IgD-negative memory B cell (primary cell): Measurements from ENCODE around the gene HOXD10. TPM values are rescaled to one million over a fixed set of nuclear protein-coding genes. Genes with fewer than 3 reads are reported as not detected.

ENCODE experiments used
- H3K27ac Mint-ChIP-seq, 3 donors: one replicate each; pipeline ENCODE4 v1.8.0; 2020 to 2022; ENCODE audit warnings: mild to moderate bottlenecking in 3 of 3, mixed read lengths in 3 of 3, moderate library complexity in 1 of 3
- H3K27me3 Mint-ChIP-seq: one replicate; pipeline ENCODE4 v1.8.0; 2021; ENCODE audit warnings: mixed read lengths
- H3K36me3 Mint-ChIP-seq: one replicate; pipeline ENCODE4 v1.8.0; 2020; ENCODE audit warnings: mild to moderate bottlenecking, mixed read lengths
- H3K4me1 Mint-ChIP-seq, 3 donors: one replicate each; pipeline ENCODE4 v1.8.0; 2020 to 2022; ENCODE audit warnings: mixed read lengths in 3 of 3, mild to moderate bottlenecking in 1 of 3
- H3K4me3 Mint-ChIP-seq, 4 donors: one replicate each; pipeline ENCODE4 v1.8.0; 2020 to 2022; ENCODE audit warnings: mild to moderate bottlenecking in 4 of 4, mixed read lengths in 4 of 4, moderate library complexity in 3 of 4
- H3K9me3 Mint-ChIP-seq, 3 donors: one replicate each; pipeline ENCODE4 v1.8.0; 2020 to 2021; ENCODE audit warnings: mixed read lengths in 3 of 3, mild to moderate bottlenecking in 1 of 3
- polyA plus RNA-seq: library from polyadenylated mRNA; unstranded; fragments of 300-500 nt; fragmentation: Illumina TruSeq; gene quantifications from one replicate; pipeline ENCODE4 v1.2.3, GENCODE V29; 2021

The HOXD10 gene
- polyA plus RNA-seq, result not detected

GRCh38 chr2:176115883-176116813 lies at the start of gene HOXD10:
Gene HOXD10 (plus strand): TSS chr2:176116778. CDS start chr2:176116834, 56 bp downstream.
- peaks cover 0 to 3% (median 2%) of the 10 kb centered on the region in 3 donors for H3K4me1 Mint-ChIP-seq
- H3K27me3 Mint-ChIP-seq, result peaks cover 71% of the 10 kb centered on the region
- peaks cover 2 to 6% (median 4%) of the 10 kb centered on the region in 3 donors for H3K9me3 Mint-ChIP-seq
- peak within 1 kb of the TSS; percentile 2 to 93 (median 67) for H3K27ac Mint-ChIP-seq
- H3K36me3 Mint-ChIP-seq, result peaks cover 3% of the 10 kb centered on the region
- peak within 1 kb of the TSS in 2 of 4 donors; percentile 43 to 69 for H3K4me3 Mint-ChIP-seq

DNA sequence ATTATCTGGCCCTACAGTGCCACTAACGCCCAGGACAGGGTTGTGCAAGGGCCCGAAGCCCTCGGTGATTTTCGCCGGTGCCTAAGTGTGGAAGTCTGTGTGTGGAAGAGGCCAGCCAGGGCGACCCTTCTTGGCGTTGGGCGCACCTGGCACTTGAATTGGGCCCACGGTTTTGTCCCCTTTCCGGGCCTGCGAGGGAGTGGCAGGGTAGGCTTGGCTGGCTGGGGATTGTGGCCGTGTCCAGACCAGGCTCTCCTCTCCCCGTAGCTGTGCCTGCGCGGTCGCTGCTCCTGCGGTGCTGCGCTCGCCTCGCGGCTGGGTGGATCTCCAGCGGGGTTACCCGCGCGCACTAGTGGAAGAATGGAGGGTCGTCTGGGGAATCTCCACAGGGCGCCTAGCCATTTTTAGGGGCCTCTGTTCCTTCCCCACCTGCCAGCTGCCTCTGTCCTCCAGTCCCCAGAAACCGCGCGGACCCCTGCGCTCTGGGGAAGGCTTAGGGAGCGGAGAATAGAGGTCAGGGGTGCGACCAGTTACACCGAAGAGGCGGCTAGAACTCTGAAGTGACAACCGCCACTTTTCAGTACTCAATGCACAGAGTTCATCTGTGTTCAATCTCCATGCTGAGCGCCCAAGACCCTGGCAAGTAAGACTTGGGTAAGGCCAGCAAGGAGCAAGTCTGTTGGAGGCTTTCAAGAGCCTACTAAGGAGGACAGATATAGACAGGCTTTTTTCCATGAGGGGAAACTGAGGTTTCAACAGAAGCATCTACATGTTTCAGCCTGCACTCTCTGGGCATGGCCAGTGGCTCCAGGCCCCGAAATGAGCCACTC lies 48.8 kb upstream of the HOXD10 start:
- H3K4me3 Mint-ChIP-seq, result peak overlapping the region in 2 of 4 donors; percentile 23 to 84
- peaks cover 0 to 9% (median 6%) of the 10 kb centered on the region in 3 donors for H3K4me1 Mint-ChIP-seq
- H3K27ac Mint-ChIP-seq, result peak overlapping the region in 1 of 3 donors; percentile 80
- H3K27me3 Mint-ChIP-seq, result peaks cover 64% of the 10 kb centered on the region
- H3K36me3 Mint-ChIP-seq, result no peaks in the 10 kb centered on the region
- H3K9me3 Mint-ChIP-seq, result peaks cover 0 to 7% (median 0%) of the 10 kb centered on the region in 3 donors

GRCh38 chr2:176068419-176068832 lies 48.2 kb upstream of the HOXD10 start:
- Mint-ChIP-seq H3K9me3 (peaks cover 0 to 7% (median 0%) of the 10 kb centered on the region in 3 donors), H3K4me3 (no peak overlapping the region), H3K27ac (no peak overlapping the region), H3K4me1 (peaks cover 0 to 9% (median 6%) of the 10 kb centered on the region in 3 donors), H3K36me3 (no peaks in the 10 kb centered on the region), H3K27me3 (peaks cover 69% of the 10 kb centered on the region)

DNA sequence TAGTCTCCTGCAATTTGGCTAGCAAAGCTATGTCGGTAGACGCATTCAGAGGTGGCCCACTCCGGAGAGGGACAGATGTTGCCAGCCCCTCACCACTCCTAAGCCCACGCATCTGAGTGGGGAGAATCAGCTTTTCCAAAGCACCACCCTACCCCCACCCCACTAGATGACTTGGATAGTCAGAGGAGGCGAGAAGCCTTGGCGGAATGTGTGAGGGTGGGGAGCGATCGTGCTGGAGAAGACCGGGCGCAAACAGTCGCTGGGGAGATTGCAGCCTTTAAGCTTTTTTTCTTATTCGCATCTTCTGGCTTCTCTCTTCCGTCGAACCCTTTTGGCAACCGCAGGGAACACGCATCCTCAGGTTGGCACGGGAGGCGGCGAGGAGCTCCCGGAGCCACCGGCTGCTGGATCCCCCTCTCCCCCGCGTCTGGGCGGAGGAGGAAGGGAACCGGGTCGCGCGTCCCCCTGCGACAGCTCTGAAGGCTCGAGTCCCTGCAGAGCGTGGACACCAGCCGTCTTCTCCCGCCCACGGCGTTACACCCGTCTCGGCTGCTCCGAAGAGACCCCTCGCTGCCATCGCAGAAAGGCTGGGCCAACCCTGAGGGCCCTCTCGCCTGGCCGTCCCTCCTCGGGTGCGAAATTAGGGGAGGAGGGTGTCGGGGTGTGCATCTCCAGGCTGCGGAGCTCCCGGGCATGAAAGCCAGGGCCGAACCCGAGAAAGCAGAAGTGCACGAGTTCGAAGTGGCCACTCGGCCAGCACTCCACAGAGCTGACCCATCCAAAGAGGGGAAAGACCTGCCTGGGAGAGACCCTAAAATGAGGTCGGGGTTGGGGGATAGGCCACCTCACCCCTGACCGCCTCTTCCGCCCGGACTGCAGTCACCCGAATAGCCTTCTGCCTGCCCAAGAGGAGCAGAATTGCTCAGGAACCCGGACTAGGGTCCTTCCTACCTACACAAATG lies 45.0 kb upstream of the HOXD10 start:
- peaks cover 81% of the 10 kb centered on the region for H3K27me3 Mint-ChIP-seq
- H3K27ac Mint-ChIP-seq, result peak overlapping the region in 1 of 3 donors; percentile 85
- peaks cover 0 to 12% (median 3%) of the 10 kb centered on the region in 3 donors for H3K9me3 Mint-ChIP-seq
- peaks cover 0 to 9% (median 6%) of the 10 kb centered on the region in 3 donors for H3K4me1 Mint-ChIP-seq
- H3K4me3 Mint-ChIP-seq, result no peak overlapping the region
- H3K36me3 Mint-ChIP-seq, result peaks cover 1% of the 10 kb centered on the region

GRCh38 chr2:176072292-176072669 lies 44.3 kb upstream of the HOXD10 start:
- peak overlapping the region in 1 of 3 donors; percentile 85 for H3K27ac Mint-ChIP-seq
- peaks cover 0 to 9% (median 6%) of the 10 kb centered on the region in 3 donors for H3K4me1 Mint-ChIP-seq
- H3K27me3 Mint-ChIP-seq, result peaks cover 78% of the 10 kb centered on the region

GRCh38 chr2:176072951-176073904 lies 43.4 kb upstream of the HOXD10 start:
- H3K4me3 Mint-ChIP-seq, result no peak overlapping the region
- peaks cover 0 to 6% (median 5%) of the 10 kb centered on the region in 3 donors for H3K4me1 Mint-ChIP-seq
- H3K9me3 Mint-ChIP-seq, result peaks cover 2 to 12% (median 3%) of the 10 kb centered on the region in 3 donors
- peak overlapping the region in 2 of 3 donors; percentile 55 to 85 for H3K27ac Mint-ChIP-seq
- H3K27me3 Mint-ChIP-seq, result peaks cover 75% of the 10 kb centered on the region
- H3K36me3 Mint-ChIP-seq, result peaks cover 1% of the 10 kb centered on the region

More at GRCh38 chr2:176072292-176072669, 44.3 kb upstream of the HOXD10 start:
- peaks cover 1% of the 10 kb centered on the region for H3K36me3 Mint-ChIP-seq
- H3K4me3 Mint-ChIP-seq, result no peak overlapping the region
- H3K9me3 Mint-ChIP-seq, result peaks cover 0 to 12% (median 3%) of the 10 kb centered on the region in 3 donors

- H3K36me3 Mint-ChIP-seq, result peaks cover 1% of the 10 kb centered on the region
- H3K9me3 Mint-ChIP-seq, result peaks cover 4 to 14% (median 6%) of the 10 kb centered on the region in 3 donors
- peak overlapping the region in 2 of 3 donors; percentile 55 to 61 for H3K27ac Mint-ChIP-seq
- H3K4me1 Mint-ChIP-seq, result peaks cover 0 to 6% (median 2%) of the 10 kb centered on the region in 3 donors
- no peak overlapping the region for H3K4me3 Mint-ChIP-seq
- H3K27me3 Mint-ChIP-seq, result peaks cover 67% of the 10 kb centered on the region
These were observed 41.6 kb upstream of the HOXD10 start for GRCh38 chr2:176074919-176075425.

GRCh38 chr2:176075481-176075880 lies 41.1 kb upstream of the HOXD10 start:
- H3K4me1 Mint-ChIP-seq, result peaks cover 0 to 6% (median 2%) of the 10 kb centered on the region in 3 donors
- H3K4me3 Mint-ChIP-seq, result peak overlapping the region in 1 of 4 donors; percentile 32
- peaks cover 62% of the 10 kb centered on the region for H3K27me3 Mint-ChIP-seq
- peaks cover 1% of the 10 kb centered on the region for H3K36me3 Mint-ChIP-seq
- H3K9me3 Mint-ChIP-seq, result peaks cover 4 to 14% (median 6%) of the 10 kb centered on the region in 3 donors
- H3K27ac Mint-ChIP-seq, result peak overlapping the region in 2 of 3 donors; percentile 0 to 61

DNA sequence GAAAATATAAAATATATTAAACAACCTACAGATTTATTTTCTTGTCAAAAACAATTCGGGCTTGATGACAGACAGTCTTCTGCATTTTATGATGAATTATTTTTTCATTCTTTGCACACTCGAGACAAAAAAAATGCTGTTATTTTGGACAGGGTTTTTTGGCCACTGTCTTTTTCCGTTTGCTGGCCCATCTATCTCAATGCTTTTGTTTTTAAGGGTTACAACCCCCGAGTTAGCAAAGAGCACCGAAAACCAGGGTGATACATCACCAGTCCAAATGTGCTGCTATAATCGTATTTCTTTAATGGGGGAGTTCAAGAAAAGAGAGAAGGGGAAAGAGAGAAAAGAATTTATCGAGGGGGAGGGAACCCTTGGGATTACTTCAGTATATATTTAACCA lies 40.5 kb upstream of the HOXD10 start:
- Mint-ChIP-seq H3K9me3 (peaks cover 4 to 13% (median 6%) of the 10 kb centered on the region in 3 donors), H3K4me1 (peaks cover 0 to 6% (median 2%) of the 10 kb centered on the region in 3 donors), H3K27me3 (peaks cover 61% of the 10 kb centered on the region), H3K27ac (peak overlapping the region in 1 of 3 donors; percentile 61), H3K36me3 (peaks cover 1% of the 10 kb centered on the region), H3K4me3 (peak overlapping the region in 1 of 4 donors; percentile 36)

DNA sequence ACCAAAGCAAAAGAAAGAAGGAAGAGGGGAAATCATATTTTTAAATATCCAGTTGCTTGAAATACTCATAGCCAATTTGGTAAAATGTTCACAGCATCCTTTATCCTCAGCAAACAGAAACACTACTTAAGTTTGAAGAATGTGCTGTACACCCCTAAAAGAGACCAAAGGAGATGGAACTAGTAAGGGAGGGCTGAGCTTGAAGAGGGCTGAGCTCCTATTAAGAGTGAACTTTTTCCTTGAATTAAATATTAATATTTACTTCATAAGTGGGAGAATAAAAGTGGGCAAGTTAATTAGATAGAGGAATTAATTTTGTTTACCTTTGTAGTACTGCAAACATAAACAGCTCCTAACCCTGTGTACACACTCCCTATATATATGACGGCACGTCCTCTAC lies 39.8 kb upstream of the HOXD10 start:
- peaks cover 1% of the 10 kb centered on the region for H3K36me3 Mint-ChIP-seq
- peaks cover 4 to 17% (median 6%) of the 10 kb centered on the region in 3 donors for H3K9me3 Mint-ChIP-seq
- H3K4me3 Mint-ChIP-seq, result peak overlapping the region in 1 of 4 donors; percentile 36
- H3K27me3 Mint-ChIP-seq, result peaks cover 60% of the 10 kb centered on the region
- peak overlapping the region in 1 of 3 donors; percentile 61 for H3K27ac Mint-ChIP-seq
- peaks cover 0 to 6% (median 2%) of the 10 kb centered on the region in 3 donors for H3K4me1 Mint-ChIP-seq

- H3K9me3 Mint-ChIP-seq, result peaks cover 4 to 17% (median 6%) of the 10 kb centered on the region in 3 donors
- H3K36me3 Mint-ChIP-seq, result peaks cover 1% of the 10 kb centered on the region
- H3K27ac Mint-ChIP-seq, result peak overlapping the region; percentile 88 to 95 (median 93)
- H3K4me3 Mint-ChIP-seq, result peak overlapping the region in 2 of 4 donors; percentile 80 to 88
- H3K27me3 Mint-ChIP-seq, result peaks cover 56% of the 10 kb centered on the region
- H3K4me1 Mint-ChIP-seq, result peaks cover 0 to 6% (median 2%) of the 10 kb centered on the region in 3 donors
These were observed 37.9 kb upstream of the HOXD10 start for GRCh38 chr2:176078541-176079284.

- peaks cover 4 to 17% (median 6%) of the 10 kb centered on the region in 3 donors for H3K9me3 Mint-ChIP-seq
- H3K4me1 Mint-ChIP-seq, result peaks cover 0 to 6% (median 2%) of the 10 kb centered on the region in 3 donors
- H3K27ac Mint-ChIP-seq, result peak overlapping the region; percentile 88 to 95 (median 93)
- H3K36me3 Mint-ChIP-seq, result peaks cover 1% of the 10 kb centered on the region
- peaks cover 58% of the 10 kb centered on the region for H3K27me3 Mint-ChIP-seq
- H3K4me3 Mint-ChIP-seq, result peak overlapping the region in 3 of 4 donors; percentile 43 to 88 (median 80)
These were observed 37.2 kb upstream of the HOXD10 start for GRCh38 chr2:176079285-176079830.
